T-cell (primary cell): ENCODE measurements around the gene CERS4. TPM values are rescaled to one million over a fixed set of nuclear protein-coding genes. Genes with fewer than 3 reads are reported as not detected.

Experiments used
- ATAC-seq, 4 experiments: fragments of 200-7000 bp in 3 of 4; fragments of 150-1000 bp in 1 of 4; cut with Tn5 transposase; replicated peaks in 1 of 4; 1 replicate in 3 of 4; 2 replicates in 1 of 4; pipeline ENCODE4 v1.10.0; 2021; ENCODE audit warnings: moderate library complexity in 3 of 4, mild to moderate bottlenecking in 2 of 4, moderate number of reproducible peaks in 1 of 4
- CTCF ChIA-PET, 2 donors: fragments of 300-600 bp; sonication (Branson Sonifier 250); formaldehyde crosslinking; loops; one replicate each; lab custom pipeline; 2022; ENCODE audit warnings: antibody characterized with exemption in 2 of 2; lab: Charles Lee
- POLR2A ChIA-PET, 2 donors: fragments of 300-600 bp; sonication (Branson Sonifier 250); formaldehyde crosslinking; loops; one replicate each; lab custom pipeline; 2022; ENCODE audit warnings: antibody characterized with exemption in 2 of 2; lab: Charles Lee
- DNase-seq, 35 experiments: peaks; one replicate each; pipeline versions ENCODE4 v3.0.0 to v3.0.0-alpha.2; 2013 to 2023
- H3K27ac ChIP-seq: one replicate; pipeline ENCODE4 v1.5.1; 2013; ENCODE audit warnings: low read length
- H3K27me3 ChIP-seq, 2 experiments: replicated peaks in 1 of 2; 1 replicate in 1 of 2; 2 replicates in 1 of 2; pipeline versions ENCODE4 v1.6.1 to v1.7.0; 2013; ENCODE audit warnings: low read length in 1 of 2, mixed read lengths in 1 of 2; ENCODE audit not compliant: control insufficient read depth in 2 of 2, insufficient read depth in 2 of 2; ENCODE audit errors: extremely low read depth in 1 of 2
- H3K36me3 ChIP-seq, 2 donors: 1 replicate in 1 of 2; 2 replicates in 1 of 2; pipeline versions ENCODE4 v1.6.1 to v1.7.0; 2013; ENCODE audit warnings: low read length in 1 of 2; ENCODE audit not compliant: control insufficient read depth in 2 of 2, insufficient read depth in 1 of 2; ENCODE audit errors: extremely low read depth in 1 of 2
- H3K4me1 ChIP-seq, 2 experiments: 1 replicate in 1 of 2; 2 replicates in 1 of 2; pipeline versions ENCODE4 v1.6.1 to v1.7.0; 2013; ENCODE audit warnings: low read length in 2 of 2, mixed read lengths in 1 of 2; ENCODE audit not compliant: insufficient read depth in 2 of 2, control insufficient read depth in 1 of 2; ENCODE audit errors: extremely low read depth in 1 of 2
- H3K4me3 ChIP-seq, 2 donors: 1 replicate in 1 of 2; 2 replicates in 1 of 2; pipeline versions ENCODE4 v1.5.1 to v1.7.0; 2013; ENCODE audit warnings: mild to moderate bottlenecking in 2 of 2, low read length in 1 of 2, moderate library complexity in 1 of 2; ENCODE audit not compliant: control insufficient read depth in 1 of 2; ENCODE audit errors: extremely low read depth in 1 of 2
- H3K9me3 ChIP-seq: 2 replicates; pipeline ENCODE4 v1.7.0; 2013
- H3K27ac Mint-ChIP-seq, 2 donors: one replicate each; pipeline ENCODE4 v1.8.0; 2020 to 2021; ENCODE audit warnings: mild to moderate bottlenecking in 2 of 2, mixed read lengths in 2 of 2
- H3K27me3 Mint-ChIP-seq, 2 donors: one replicate each; pipeline ENCODE4 v1.8.0; 2021 to 2022; ENCODE audit warnings: mixed read lengths in 2 of 2
- H3K36me3 Mint-ChIP-seq: one replicate; pipeline ENCODE4 v1.8.0; 2021; ENCODE audit warnings: mixed read lengths
- H3K4me1 Mint-ChIP-seq, 3 donors: one replicate each; pipeline ENCODE4 v1.8.0; 2020 to 2022; ENCODE audit warnings: mixed read lengths in 3 of 3, mild to moderate bottlenecking in 1 of 3
- H3K4me3 Mint-ChIP-seq, 3 donors: one replicate each; pipeline ENCODE4 v1.8.0; 2020 to 2022; ENCODE audit warnings: mild to moderate bottlenecking in 3 of 3, mixed read lengths in 3 of 3, moderate library complexity in 3 of 3
- H3K9me3 Mint-ChIP-seq, 3 donors: one replicate each; pipeline ENCODE4 v1.8.0; 2020 to 2022; ENCODE audit warnings: mixed read lengths in 3 of 3
- WGBS: methylation state at CpG from one replicate; pipeline ENCODE4 v1.1.5; 2013; ENCODE audit warnings: missing lambda C conversion rate; ENCODE audit not compliant: insufficient coverage; 5-methylcytosine and 5-hydroxymethylcytosine counted together
- total RNA-seq, 35 experiments: library from RNA in 6 of 35; stranded (reverse) in 6 of 35; fragments of 120-200 nt in 1 of 35; gene quantifications; one replicate each; pipeline versions ENCODE4 v1.2.1 to v1.2.4 and lab custom pipeline; 2013 to 2026

The CERS4 gene
- 10 to 100 TPM; 23.1 to 46.9 (median 29.0) TPM for total RNA-seq
- 29.7 TPM for total RNA-seq (2013)
- 5.2 to 30.3 (median 16.5) reads per million in 29 experiments for total RNA-seq (lab: John Stamatoyannopoulos, UW)

GRCh38 chr19:8208922-8209461 lies at the start of gene CERS4:
Gene CERS4, plus strand, starts transcription at chr19:8209370. Its CDS starts 41,707 bp downstream, at chr19:8251077.
- CTCF ChIA-PET: interaction anchor here in 1 of 2 donors (1.0 to 1.2 kb wide), 2 partner anchors 265 to 340 kb away, joined by 3 read pairs; no protein-coding TSS in a partner anchor
- ATAC-seq (peak; percentile 80 to 91 (median 86)), DNase-seq (peak in 34 of 35 experiments; percentile 36 to 82 (median 69))
- Histone ChIP-seq H3K27ac (peak within 1 kb of the TSS; percentile 89), H3K36me3 (no peaks in the 10 kb centered on the region), H3K9me3 (no peaks in the 10 kb centered on the region), H3K27me3 (no peaks in the 10 kb centered on the region), H3K4me1 (peaks cover 3 to 33% of the 10 kb centered on the region in 2 experiments), H3K4me3 (peak within 1 kb of the TSS; percentile 45 to 91)
- H3K9me3 Mint-ChIP-seq: no peaks in the 10 kb centered on the region
- peaks cover 20 to 35% (median 25%) of the 10 kb centered on the region in 3 donors for H3K4me1 Mint-ChIP-seq
- POLR2A ChIA-PET: interaction anchor here in 1 of 2 donors (0.6 kb wide), 1 partner anchor 794 kb away, joined by 3 read pairs; no protein-coding TSS in a partner anchor
- no peaks in the 10 kb centered on the region for H3K27me3 Mint-ChIP-seq
- 0% methylated on average over 30 of the region's 60 CpGs for WGBS
- H3K36me3 Mint-ChIP-seq: peaks cover 10% of the 10 kb centered on the region
- H3K4me3 Mint-ChIP-seq: peak within 1 kb of the TSS; percentile 84 to 94 (median 87)
- peak within 1 kb of the TSS; percentile 59 to 84 for H3K27ac Mint-ChIP-seq

- Histone ChIP-seq H3K36me3 (no peaks in the 10 kb centered on the region), H3K27ac (no peak overlapping the region), H3K9me3 (no peaks in the 10 kb centered on the region), H3K27me3 (peaks cover 0 to 9% of the 10 kb centered on the region in 2 experiments), H3K4me3 (no peak overlapping the region), H3K4me1 (no peaks in the 10 kb centered on the region)
- H3K36me3 Mint-ChIP-seq: no peaks in the 10 kb centered on the region
- ChIA-PET POLR2A (no interaction called here), CTCF (no interaction called here)
- H3K4me1 Mint-ChIP-seq: no peaks in the 10 kb centered on the region
- no peak overlapping the region for H3K27ac Mint-ChIP-seq
- 54% methylated on average over 5 of the region's 12 CpGs for WGBS
- H3K4me3 Mint-ChIP-seq: no peak overlapping the region
- ATAC-seq: no peak
- H3K27me3 Mint-ChIP-seq: peaks cover 3 to 5% of the 10 kb centered on the region in 2 donors
- H3K9me3 Mint-ChIP-seq: no peaks in the 10 kb centered on the region
- no peak for DNase-seq
These were observed 48.0 kb upstream of the CERS4 start for GRCh38 chr19:8161135-8161646.

DNA sequence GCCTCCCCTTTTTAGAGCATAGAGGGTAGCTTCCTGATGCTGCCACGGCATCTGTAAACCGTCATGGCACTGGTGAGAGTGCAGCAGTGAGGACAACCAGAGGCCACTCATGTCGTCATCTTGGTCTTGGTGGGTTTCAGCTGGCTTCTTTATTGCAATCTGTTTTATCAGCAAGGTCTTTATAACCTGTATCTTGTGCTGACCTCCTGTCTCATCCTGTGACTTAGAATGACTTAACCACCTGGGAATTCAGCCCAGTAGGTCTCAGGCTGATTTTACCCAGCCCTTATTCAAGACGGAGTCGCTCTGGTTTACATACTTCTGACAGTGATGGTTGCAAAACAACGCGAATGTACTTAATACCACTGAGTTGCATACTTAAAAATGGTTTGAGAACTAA lies 45.4 kb upstream of the CERS4 start:
- Mint-ChIP-seq H3K4me1 (no peaks in the 10 kb centered on the region), H3K27me3 (no peaks in the 10 kb centered on the region), H3K9me3 (no peaks in the 10 kb centered on the region), H3K27ac (no peak overlapping the region), H3K4me3 (no peak overlapping the region), H3K36me3 (no peaks in the 10 kb centered on the region)
- no peak for ATAC-seq
- Histone ChIP-seq H3K9me3 (no peaks in the 10 kb centered on the region), H3K4me3 (no peak overlapping the region), H3K27ac (no peak overlapping the region), H3K4me1 (no peaks in the 10 kb centered on the region), H3K27me3 (no peaks in the 10 kb centered on the region), H3K36me3 (no peaks in the 10 kb centered on the region)
- WGBS: 83% methylated on average over 1 of the region's 7 CpGs
- CTCF ChIA-PET: interaction anchor here in 1 of 2 donors (0.5 to 0.7 kb wide), 2 partner anchors 35 to 73 kb away, joined by 4 to 9 read pairs; no protein-coding TSS in a partner anchor
- POLR2A ChIA-PET: interaction anchor here in 1 of 2 donors (0.6 to 0.7 kb wide), 2 partner anchors 1241 to 1982 kb away, joined by 4 to 16 read pairs; no protein-coding TSS in a partner anchor
- DNase-seq: no peak

DNA sequence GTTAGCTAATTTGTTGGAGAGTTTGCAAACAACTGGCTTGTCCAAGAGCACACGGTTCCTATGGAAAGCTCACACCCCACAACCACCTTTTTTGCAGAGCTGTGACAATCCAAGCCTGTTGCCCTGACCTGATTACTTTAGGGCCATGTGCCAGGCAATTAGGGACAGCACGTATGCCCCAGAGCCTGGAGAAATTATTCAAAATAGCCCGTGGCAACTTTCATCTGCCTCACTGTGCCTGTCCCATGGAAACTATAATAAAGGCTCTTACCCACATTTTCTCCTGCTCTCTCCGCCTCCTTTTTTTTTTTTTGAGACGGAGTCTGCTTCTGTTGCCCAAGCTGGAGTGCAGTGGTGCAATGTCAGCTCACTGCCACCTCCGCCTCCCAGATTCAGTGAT lies 41.2 kb upstream of the CERS4 start:
- POLR2A ChIA-PET: no interaction called here
- Mint-ChIP-seq H3K4me1 (no peaks in the 10 kb centered on the region), H3K4me3 (no peak overlapping the region), H3K27me3 (no peaks in the 10 kb centered on the region), H3K9me3 (no peaks in the 10 kb centered on the region), H3K36me3 (no peaks in the 10 kb centered on the region), H3K27ac (no peak overlapping the region)
- DNase-seq (no peak), ATAC-seq (no peak)
- CTCF ChIA-PET: no interaction called here
- Histone ChIP-seq H3K27me3 (peaks cover 0 to 3% of the 10 kb centered on the region in 2 experiments), H3K36me3 (no peaks in the 10 kb centered on the region), H3K27ac (no peak overlapping the region), H3K9me3 (no peaks in the 10 kb centered on the region), H3K4me1 (no peaks in the 10 kb centered on the region), H3K4me3 (no peak overlapping the region)
- 80% methylated on average over 2 of the region's 6 CpGs for WGBS

- no peak overlapping the region for H3K27ac Mint-ChIP-seq
- DNase-seq: no peak
- H3K27ac ChIP-seq: no peak overlapping the region
- no peaks in the 10 kb centered on the region for H3K36me3 ChIP-seq
- ATAC-seq: no peak
- ChIA-PET POLR2A (interaction anchor here in 1 of 2 donors (0.7 kb wide), 1 partner anchor 49 kb away, joined by 5 read pairs; no protein-coding TSS in a partner anchor), CTCF (no interaction called here)
- no peaks in the 10 kb centered on the region for H3K4me1 Mint-ChIP-seq
- no peaks in the 10 kb centered on the region for H3K36me3 Mint-ChIP-seq
- H3K27me3 ChIP-seq: peaks cover 0 to 3% of the 10 kb centered on the region in 2 experiments
- no peak overlapping the region for H3K4me3 Mint-ChIP-seq
- no peaks in the 10 kb centered on the region for H3K4me1 ChIP-seq
- no peaks in the 10 kb centered on the region for H3K9me3 Mint-ChIP-seq
- no peaks in the 10 kb centered on the region for H3K27me3 Mint-ChIP-seq
- H3K4me3 ChIP-seq: no peak overlapping the region
- WGBS: 80% methylated on average over 1 of the region's 7 CpGs
- no peaks in the 10 kb centered on the region for H3K9me3 ChIP-seq
These were observed 40.6 kb upstream of the CERS4 start for GRCh38 chr19:8168537-8168936.

- ChIA-PET POLR2A (interaction anchor here in 1 of 2 donors (0.6 kb wide), 1 partner anchor 50 kb away, joined by 3 read pairs; no protein-coding TSS in a partner anchor), CTCF (no interaction called here)
- 90% methylated on average over 4 of the region's 9 CpGs for WGBS
- DNase-seq (no peak), ATAC-seq (no peak)
- Histone ChIP-seq H3K27me3 (peaks cover 0 to 3% of the 10 kb centered on the region in 2 experiments), H3K4me1 (no peaks in the 10 kb centered on the region), H3K4me3 (no peak overlapping the region), H3K9me3 (no peaks in the 10 kb centered on the region), H3K27ac (no peak overlapping the region), H3K36me3 (no peaks in the 10 kb centered on the region)
- no peaks in the 10 kb centered on the region for H3K4me1 Mint-ChIP-seq
- H3K36me3 Mint-ChIP-seq: no peaks in the 10 kb centered on the region
- H3K27me3 Mint-ChIP-seq: no peaks in the 10 kb centered on the region
- H3K27ac Mint-ChIP-seq: no peak overlapping the region
- H3K4me3 Mint-ChIP-seq: no peak overlapping the region
- no peaks in the 10 kb centered on the region for H3K9me3 Mint-ChIP-seq
These were observed 34.5 kb upstream of the CERS4 start for GRCh38 chr19:8174706-8175105.
